ENCODE data around the gene KCTD7.

- peak; percentile 90 to 97 for TF ChIP-seq POLR2A (IDR thresholded peaks at IDR 0.05)
- TF ChIP-seq CTCF (IDR thresholded peaks at IDR 0.05) = no peak
Measured at GRCh38 chr7:66681491-66682349, 53.0 kb downstream of the KCTD7 start.

All from adrenal gland (tissue), 5 donors.